Liver (tissue), 9 donors: Measurements from ENCODE around the gene IZUMO1. TPM values are rescaled to one million over a fixed set of nuclear protein-coding genes. Genes with fewer than 3 reads are reported as not detected.
A peak's percentile ranks its signal among the peaks of the same experiment; 100 is the strongest.
"Not testable (repeated sequence)": the region's sequence is repeated elsewhere in the genome, so short reads cannot be mapped to it uniquely, and the experiment has no call there.

Experiments used
- DNase-seq: peaks from one replicate; pipeline ENCODE4 v3.0.0-alpha.2; 2017; ENCODE audit warnings: low spot score
- H3K27ac ChIP-seq, 2 donors: one replicate each; pipeline ENCODE4 v1.7.0; 2013; ENCODE audit warnings: inconsistent platforms in 2 of 2, low read length in 2 of 2, control low read depth in 1 of 2, low read depth in 1 of 2, mild to moderate bottlenecking in 1 of 2
- H3K27me3 ChIP-seq, 4 donors: one replicate each; pipeline versions ENCODE4 v1.6.1 to v1.7.0; 2013; ENCODE audit warnings: low read length in 3 of 4, inconsistent platforms in 1 of 4, mild to moderate bottlenecking in 1 of 4, moderate library complexity in 1 of 4; ENCODE audit not compliant: control insufficient read depth in 4 of 4, insufficient read depth in 4 of 4
- H3K36me3 ChIP-seq, 4 donors: one replicate each; pipeline versions ENCODE4 v1.6.1 to v1.7.0; 2013; ENCODE audit warnings: low read length in 3 of 4, mild to moderate bottlenecking in 3 of 4, low read depth in 1 of 4, moderate library complexity in 1 of 4; ENCODE audit not compliant: control insufficient read depth in 4 of 4, insufficient read depth in 3 of 4
- H3K4me1 ChIP-seq, 4 donors: one replicate each; pipeline versions ENCODE4 v1.6.1 to v1.7.0; 2013; ENCODE audit warnings: low read length in 3 of 4, mild to moderate bottlenecking in 3 of 4, moderate library complexity in 1 of 4; ENCODE audit not compliant: control insufficient read depth in 4 of 4, insufficient read depth in 4 of 4
- H3K4me3 ChIP-seq, 3 donors: one replicate each; pipeline versions ENCODE4 v1.6.1 to v1.7.0; 2013; ENCODE audit warnings: low read length in 3 of 3, control low read depth in 1 of 3, low read depth in 1 of 3, mild to moderate bottlenecking in 1 of 3
- H3K9ac ChIP-seq, 2 donors: one replicate each; pipeline ENCODE4 v1.7.0; 2013; ENCODE audit warnings: low read length in 2 of 2, mild to moderate bottlenecking in 2 of 2, moderate library complexity in 2 of 2, control low read depth in 1 of 2, low read depth in 1 of 2
- H3K9me3 ChIP-seq, 4 donors: one replicate each; pipeline versions ENCODE4 v1.6.1 to v1.7.0; 2013; ENCODE audit warnings: low read length in 3 of 4; ENCODE audit not compliant: control insufficient read depth in 4 of 4
- CTCF ChIP-seq: fragments of 150-350 bp; IDR thresholded peaks from 2 replicates; pipeline ENCODE4 v1.5.1; 2017; ENCODE audit warnings: improper control_type of control experiment, low read depth, low read length; ENCODE audit not compliant: missing input control
- FOXA1 ChIP-seq: IDR thresholded peaks from 2 replicates; pipeline ENCODE4 v1.6.1; 2016; ENCODE audit warnings: antibody characterized with exemption
- FOXA2 ChIP-seq: IDR thresholded peaks from 2 replicates; pipeline ENCODE4 v1.6.1; 2016; ENCODE audit warnings: antibody characterized with exemption
- GABPA ChIP-seq, 2 donors: IDR thresholded peaks in 1 of 2; conservative IDR thresholded peaks in 1 of 2; 2 replicates each; pipeline ENCODE4 v1.6.1; 2016; ENCODE audit warnings: antibody characterized with exemption in 2 of 2, mild to moderate bottlenecking in 1 of 2, moderate library complexity in 1 of 2
- HNF4A ChIP-seq, 2 donors: conservative IDR thresholded peaks; 2 replicates each; pipeline ENCODE4 v1.6.1; 2016; ENCODE audit warnings: antibody characterized with exemption in 2 of 2, mild to moderate bottlenecking in 2 of 2
- JUND ChIP-seq, 2 donors: IDR thresholded peaks; 2 replicates each; pipeline ENCODE4 v1.6.1; 2016; ENCODE audit warnings: antibody characterized with exemption in 2 of 2
- MAX ChIP-seq: IDR thresholded peaks from 2 replicates; pipeline ENCODE4 v1.6.1; 2016; ENCODE audit warnings: antibody characterized with exemption
- RAD21 ChIP-seq, 2 donors: IDR thresholded peaks; 2 replicates each; pipeline ENCODE4 v1.6.1; 2016; ENCODE audit warnings: antibody characterized with exemption in 2 of 2, mild to moderate bottlenecking in 2 of 2
- RXRA ChIP-seq, 2 donors: IDR thresholded peaks; 2 replicates each; pipeline ENCODE4 v1.6.1; 2017 to 2018; ENCODE audit warnings: antibody characterized with exemption in 2 of 2, mild to moderate bottlenecking in 1 of 2
- ZBTB33 ChIP-seq: IDR thresholded peaks from 2 replicates; pipeline ENCODE4 v1.6.1; 2016; ENCODE audit warnings: antibody characterized with exemption
- WGBS: extraction: QIAGEN DNeasy Blood & Tissue Kit; methylation state at CpG from one replicate; pipeline ENCODE4 v1.1.7; 2013; 5-methylcytosine and 5-hydroxymethylcytosine counted together
- polyA plus RNA-seq, 2 donors: library from polyadenylated mRNA; stranded (reverse) in 1 of 2; unstranded in 1 of 2; fragments of 200-250 nt in 1 of 2; fragments of >200 nt in 1 of 2; fragmentation: Nextera tagmentation in 1 of 2; extraction: Ambion mirVana in 1 of 2; gene quantifications; one replicate each; pipeline versions ENCODE4 v1.2.1 to v1.2.3, GENCODE V29; 2013 to 2015
- total RNA-seq, 2 donors: library from RNA; depleted of rRNA; stranded (reverse); fragments of >200 nt; gene quantifications; one replicate each; pipeline ENCODE4 v1.2.3, GENCODE V29; 2014
- donor health status: healthy.
- donor health status: healthy.
- donor health status: healthy.
- donor health status: healthy.
- donor health status: healthy.

Gene IZUMO1
- total and polyA plus RNA-seq, 4 donors, result 0.33 to 0.47 TPM; not detected in 2

GRCh38 chr19:48793271-48793670 lies 46.6 kb upstream of the IZUMO1 start:
- Histone ChIP-seq H3K36me3 (peaks cover 0 to 2% (median 0%) of the 10 kb centered on the region in 4 donors), H3K4me1 (peaks cover 2 to 16% (median 11%) of the 10 kb centered on the region in 4 donors), H3K27ac (no peak overlapping the region), H3K27me3 (no peaks in the 10 kb centered on the region), H3K9me3 (no peaks in the 10 kb centered on the region), H3K4me3 (no peak overlapping the region), H3K9ac (no peak overlapping the region)
- TF ChIP-seq RXRA (IDR thresholded peaks at IDR 0.05), result no peak
- TF ChIP-seq FOXA2, result no peak
- TF ChIP-seq MAX, result no peak
- no peak for TF ChIP-seq JUND (IDR thresholded peaks at IDR 0.05)
- TF ChIP-seq GABPA (IDR thresholded peaks at IDR 0.05 in 1 of 2, conservative IDR thresholded peaks at IDR 0.05 in 1 of 2), result no peak
- TF ChIP-seq CTCF, result no peak
- no peak for DNase-seq
- WGBS, result 71% methylated on average over 8 of the region's 8 CpGs

GRCh38 chr19:48787331-48787730 lies 40.6 kb upstream of the IZUMO1 start:
- not testable (repeated sequence) for H3K27me3 ChIP-seq, DNase-seq, H3K9ac ChIP-seq, H3K4me3 ChIP-seq, H3K27ac ChIP-seq, H3K9me3 ChIP-seq, H3K36me3 ChIP-seq, H3K4me1 ChIP-seq
- WGBS, result 90% methylated on average over 9 of the region's 9 CpGs

- WGBS, result 84% methylated on average over 7 of the region's 7 CpGs
- not testable (repeated sequence) for DNase-seq, H3K9me3 ChIP-seq, H3K9ac ChIP-seq, H3K27me3 ChIP-seq, H3K4me1 ChIP-seq, H3K36me3 ChIP-seq, H3K27ac ChIP-seq, H3K4me3 ChIP-seq
Observed at GRCh38 chr19:48786422-48786821, 39.7 kb upstream of the IZUMO1 start.

DNA sequence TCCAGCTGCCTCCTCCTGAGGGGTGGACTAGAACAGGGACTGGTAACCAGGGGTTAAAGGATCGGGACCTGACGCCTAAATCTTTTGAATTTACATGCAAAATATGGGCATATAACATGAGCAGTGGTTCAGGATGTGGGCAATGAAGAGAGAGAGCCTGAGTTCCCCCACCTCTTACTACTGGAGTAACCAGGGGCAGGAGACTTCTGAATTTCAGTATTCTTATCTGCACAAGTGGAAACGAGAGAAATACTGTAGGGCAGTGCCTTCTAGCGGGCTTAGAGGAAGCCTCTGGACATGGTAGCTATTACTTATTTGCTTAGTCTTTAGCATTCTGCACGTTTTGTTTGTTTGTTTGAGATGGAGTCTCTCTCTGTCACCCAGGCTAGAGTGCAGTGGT lies 37.8 kb upstream of the IZUMO1 start:
- Histone ChIP-seq H3K27me3 (no peaks in the 10 kb centered on the region), H3K36me3 (no peaks in the 10 kb centered on the region), H3K4me1 (peaks cover 0 to 14% (median 4%) of the 10 kb centered on the region in 4 donors), H3K9me3 (no peaks in the 10 kb centered on the region), H3K9ac (no peak overlapping the region), H3K27ac (no peak overlapping the region), H3K4me3 (no peak overlapping the region)
- 46% methylated on average over 5 of the region's 5 CpGs for WGBS
- no peak for DNase-seq
- TF ChIP-seq HNF4A (conservative IDR thresholded peaks at IDR 0.05), result peak in 1 of 2 donors; percentile 13
- peak; percentile 47 for TF ChIP-seq CTCF
- no peak for TF ChIP-seq ZBTB33
- TF ChIP-seq RAD21 (IDR thresholded peaks at IDR 0.05), result peak; percentile 84 to 85
- TF ChIP-seq FOXA1, result no peak
